GM21360 (cell line): ENCODE data around the gene FFAR3.

Experiments used
- ATAC-seq: cut with Tn5 transposase; IDR thresholded peaks from one replicate; pipeline ENCODE4 v1.9.1; 2021; ENCODE audit warnings: mild to moderate bottlenecking, moderate library complexity; ENCODE audit not compliant: unreplicated experiment

The FFAR3 gene

DNA sequence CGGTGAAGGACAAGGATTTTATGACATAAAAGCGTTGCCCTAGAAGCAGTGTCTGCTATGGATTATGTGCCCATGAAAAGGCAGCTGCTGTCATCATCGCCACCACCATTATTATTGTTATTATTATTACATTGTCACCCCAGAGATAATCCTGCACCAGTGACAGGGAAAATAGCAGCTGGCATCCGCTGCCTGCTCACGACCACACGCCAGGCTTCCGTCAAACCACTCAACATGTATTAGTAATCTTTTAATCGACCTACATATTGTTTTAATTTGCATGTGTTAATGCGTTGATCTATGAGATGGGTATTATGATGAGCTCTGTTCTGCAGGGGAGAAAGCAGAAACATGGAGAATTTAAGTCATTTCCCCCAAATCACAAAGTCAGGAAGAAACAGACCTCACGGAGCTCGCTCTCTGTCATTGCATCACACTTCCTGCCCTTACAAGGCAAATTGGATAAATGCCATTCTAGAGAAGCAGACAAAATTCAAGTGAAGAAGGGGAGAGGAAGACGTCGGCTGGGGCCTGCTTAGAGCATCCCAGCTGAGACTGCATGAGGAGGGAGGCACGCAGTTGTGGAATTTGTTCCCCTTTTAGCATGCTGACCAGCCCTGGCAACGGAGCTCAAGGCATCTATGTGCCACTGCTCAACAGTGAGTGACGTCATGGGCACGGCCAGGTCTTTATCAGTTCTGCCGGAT, at the start of gene FFAR3:
Gene FFAR3 (plus strand): TSS at position 594 of the 707 bp plus-strand sequence. CDS start 431 bp downstream, outside the sequence.
- no peak for ATAC-seq

DNA sequence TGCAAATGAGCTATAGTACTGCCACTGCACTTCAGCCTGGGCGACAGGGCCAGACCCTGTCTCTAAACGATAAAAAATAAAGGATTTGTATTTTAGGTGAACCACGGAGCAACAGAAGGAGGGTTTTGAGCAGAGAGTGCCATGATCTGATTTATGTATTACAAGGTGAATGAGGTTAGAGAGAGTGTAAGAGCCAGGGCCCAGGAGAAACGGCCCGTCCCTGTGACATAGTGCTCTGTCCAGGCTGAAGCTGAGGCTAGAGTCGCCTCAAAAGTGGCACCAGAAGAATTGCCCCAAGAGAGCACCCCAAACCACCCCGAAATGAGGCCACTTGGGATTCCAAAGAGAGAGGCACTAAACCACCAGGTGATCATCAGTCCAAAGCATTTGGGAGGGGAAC, 49.4 kb upstream of the FFAR3 start:
- ATAC-seq: no peak

DNA sequence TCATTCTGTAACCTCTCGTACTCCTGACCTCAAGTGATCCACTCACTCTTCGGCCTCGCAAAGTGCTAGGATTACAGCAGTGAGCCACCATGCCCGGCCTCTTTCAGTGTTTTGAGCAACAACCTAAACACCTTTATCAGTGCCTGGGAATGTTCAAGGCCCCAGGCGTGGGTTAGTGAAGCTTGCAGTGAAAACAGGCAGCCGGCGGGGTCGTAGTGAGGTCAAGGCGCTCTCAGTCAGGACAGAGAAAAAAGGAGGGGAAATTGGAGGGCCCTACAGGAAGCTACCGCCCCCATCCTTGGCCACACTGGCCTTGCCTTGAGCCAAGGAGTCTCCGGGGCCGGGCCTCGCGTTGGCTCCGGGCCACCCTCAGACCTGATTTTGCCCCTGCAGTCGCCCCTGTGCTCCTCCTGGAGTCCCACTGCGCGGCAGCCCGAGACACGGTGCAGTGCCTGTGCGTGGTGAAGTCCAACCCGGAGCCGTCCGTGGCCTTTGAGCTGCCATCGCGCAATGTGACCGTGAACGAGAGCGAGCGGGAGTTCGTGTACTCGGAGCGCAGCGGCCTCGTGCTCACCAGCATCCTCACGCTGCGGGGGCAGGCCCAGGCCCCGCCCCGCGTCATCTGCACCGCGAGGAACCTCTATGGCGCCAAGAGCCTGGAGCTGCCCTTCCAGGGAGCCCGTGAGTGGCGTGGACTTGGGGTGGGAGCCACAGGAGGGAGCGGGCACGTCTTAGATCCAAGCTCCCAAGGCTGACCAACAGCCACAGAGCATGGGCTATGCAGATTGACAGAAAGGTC, 48.6 kb upstream of the FFAR3 start:
- no peak for ATAC-seq

- no peak for ATAC-seq
These were observed 47.9 kb upstream of the FFAR3 start for GRCh38 chr19:35310331-35310730.

GRCh38 chr19:35310811-35311465, 47.3 kb upstream of the FFAR3 start:
- ATAC-seq: no peak

- no peak for ATAC-seq
These were observed 46.2 kb upstream of the FFAR3 start for GRCh38 chr19:35311901-35312665.

- no peak for ATAC-seq
These were observed 44.7 kb upstream of the FFAR3 start for GRCh38 chr19:35313587-35313986.

GRCh38 chr19:35314031-35314430, 44.2 kb upstream of the FFAR3 start:
- ATAC-seq: no peak

DNA sequence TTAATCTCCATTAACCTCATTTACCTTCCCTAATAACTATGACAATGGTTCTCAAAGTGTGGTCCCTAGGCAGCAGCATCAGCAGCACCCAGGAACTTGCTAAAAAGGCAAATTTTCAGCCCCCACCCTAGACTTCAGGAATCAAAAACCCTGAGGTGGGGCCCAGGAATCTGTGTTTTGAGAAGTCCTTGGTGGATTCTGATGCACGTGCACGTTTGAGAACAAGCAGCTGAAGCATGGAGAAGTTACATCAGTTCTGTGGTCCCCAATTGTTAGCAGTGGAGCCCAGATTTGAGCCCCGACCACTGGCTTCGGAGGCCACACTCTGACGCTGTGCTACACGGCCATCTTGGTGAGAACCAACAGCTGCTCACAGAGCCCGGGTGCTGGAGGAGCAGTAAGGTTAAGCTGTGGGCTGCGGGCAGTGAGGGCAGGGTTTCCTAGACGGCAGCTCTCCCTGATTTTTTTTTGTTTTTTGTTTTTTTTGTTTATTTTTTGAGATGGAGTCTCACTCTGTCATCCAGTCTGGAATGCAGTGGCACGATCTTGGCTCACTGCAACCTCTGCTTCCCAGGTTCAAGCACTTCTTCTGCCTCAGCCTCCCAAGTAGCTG, 43.3 kb upstream of the FFAR3 start:
- ATAC-seq: no peak

- no peak for ATAC-seq
These were observed 42.4 kb upstream of the FFAR3 start for GRCh38 chr19:35315883-35316282.

DNA sequence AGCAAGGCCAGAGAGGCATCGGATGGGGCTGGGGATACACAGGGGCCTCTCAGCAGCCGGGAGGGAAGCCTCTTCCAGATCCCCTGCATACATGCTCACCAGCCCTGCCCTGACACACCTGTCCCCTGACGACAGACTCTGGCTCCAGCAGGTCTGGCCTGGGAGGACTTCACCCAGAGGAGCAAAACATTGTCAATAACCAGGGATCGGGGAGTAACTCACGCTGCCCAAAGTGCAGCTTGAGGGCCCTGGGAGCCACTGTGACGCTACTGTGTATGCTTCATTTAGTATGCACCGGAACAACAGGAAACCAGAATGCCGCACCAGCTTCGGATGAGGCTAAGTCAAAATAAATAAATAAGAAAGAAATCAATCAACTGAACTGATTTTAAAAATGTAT, 41.7 kb upstream of the FFAR3 start:
- ATAC-seq: no peak

- ATAC-seq: no peak
These were observed 40.7 kb upstream of the FFAR3 start for GRCh38 chr19:35317464-35318043.

- ATAC-seq: no peak
These were observed 39.4 kb upstream of the FFAR3 start for GRCh38 chr19:35318679-35319448.

- ATAC-seq: no peak
These were observed 38.1 kb upstream of the FFAR3 start for GRCh38 chr19:35320065-35320713.

- no peak for ATAC-seq
These were observed 37.0 kb upstream of the FFAR3 start for GRCh38 chr19:35321291-35321690.

DNA sequence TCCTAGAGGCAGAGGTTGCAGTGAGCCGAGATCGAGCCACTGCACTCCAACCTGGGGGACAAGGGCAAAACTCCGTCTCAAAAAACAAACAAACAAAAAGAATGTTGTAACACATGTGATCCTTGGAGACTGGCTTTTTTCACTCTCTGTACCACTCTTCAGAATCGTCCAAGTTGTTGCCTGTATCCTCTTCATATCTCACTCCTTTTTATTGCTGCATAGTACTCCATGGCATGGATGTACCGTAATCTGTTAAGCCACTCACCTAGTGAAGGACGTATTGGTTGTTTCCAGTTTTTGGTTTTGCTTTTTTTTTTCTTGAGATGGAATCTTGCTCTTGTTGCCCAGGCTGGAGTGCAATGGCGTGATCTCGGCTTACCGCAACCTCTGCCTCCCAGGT, 36.2 kb upstream of the FFAR3 start:
- no peak for ATAC-seq

DNA sequence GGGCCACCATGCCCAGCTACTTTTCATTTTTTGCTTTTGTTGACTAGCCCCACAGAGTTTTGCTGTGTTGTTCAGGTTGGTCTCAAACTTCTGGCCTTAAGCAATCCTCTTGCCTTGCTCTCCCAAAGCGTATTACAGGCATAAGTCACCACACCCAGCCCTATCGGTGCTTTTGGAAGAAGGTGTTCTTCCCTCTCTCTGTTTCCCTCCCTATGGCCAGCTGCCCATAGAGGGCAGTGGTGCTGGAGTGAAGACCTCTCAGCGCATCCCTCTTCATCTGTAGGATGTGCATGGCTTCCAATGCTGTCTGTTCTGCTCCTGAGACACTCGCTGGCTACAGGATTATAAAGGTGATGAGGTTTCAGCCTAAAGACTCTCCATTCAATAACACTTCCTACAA, 30.6 kb upstream of the FFAR3 start:
- no peak for ATAC-seq

DNA sequence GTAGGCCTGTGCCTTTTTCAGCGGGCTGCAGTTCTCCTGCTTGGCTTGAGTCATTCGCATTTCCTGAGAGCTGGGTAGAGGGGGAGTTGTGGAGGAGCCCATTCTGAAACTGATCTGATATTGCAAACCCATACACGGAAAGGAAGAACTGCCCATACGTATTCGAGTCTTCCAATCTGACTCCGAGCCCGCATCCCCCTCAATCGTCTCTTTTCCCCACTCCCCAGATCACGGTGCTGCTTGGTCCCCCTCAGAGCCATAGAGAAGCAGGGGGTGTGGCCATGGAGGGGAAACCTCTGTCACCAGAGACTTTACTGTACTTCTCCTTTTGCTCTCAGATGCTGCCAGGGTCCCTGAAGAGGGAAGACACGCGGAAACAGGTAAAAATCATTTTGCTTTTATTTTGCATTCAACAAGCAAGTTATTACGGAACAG, 29.4 kb upstream of the FFAR3 start, which contains the start of gene CD22:
Gene CD22 (plus strand): TSS at position 337 of the 435 bp plus-strand sequence. CDS start 2,854 bp downstream, outside the sequence.
- no peak for ATAC-seq

DNA sequence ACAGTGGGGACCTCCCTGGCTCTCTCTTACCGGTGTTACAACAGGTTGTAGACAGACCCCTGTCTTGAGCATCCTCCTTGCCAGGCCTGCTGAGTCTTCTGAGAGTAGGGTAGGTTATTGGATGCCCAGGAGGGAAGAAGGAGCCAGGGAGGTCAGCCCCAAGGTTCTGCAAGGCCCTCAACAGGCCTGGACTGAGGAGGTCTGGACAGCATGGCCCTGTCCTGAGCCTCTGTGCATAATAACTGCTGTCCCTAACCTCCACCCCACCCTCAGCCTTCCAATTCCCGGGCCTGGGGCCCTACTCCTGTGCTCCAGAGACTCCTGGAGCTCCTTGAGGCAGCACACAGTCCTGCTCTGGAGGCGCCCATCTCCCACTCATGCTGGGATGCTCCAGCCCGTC, 28.9 kb upstream of the FFAR3 start:
- no peak for ATAC-seq
